GM18505 (cell line): ENCODE measurements around the gene KCNJ11.

ENCODE experiments used
- ATAC-seq: cut with Tn5 transposase; IDR thresholded peaks from one replicate; pipeline ENCODE4 v1.9.1; 2021; ENCODE audit not compliant: unreplicated experiment
- POLR2A ChIP-seq: IDR thresholded peaks from 4 replicates; pipeline ENCODE4 v1.6.1; 2011; ENCODE audit warnings: borderline replicate concordance; ENCODE audit not compliant: insufficient read depth, insufficient read length; ENCODE audit errors: extremely low read depth

Gene KCNJ11

GRCh38 chr11:17350455-17351171 lies 37.8 kb downstream of the KCNJ11 start:
- ATAC-seq, result no peak
- TF ChIP-seq POLR2A, result no peak

- ATAC-seq, result no peak
- TF ChIP-seq POLR2A, result no peak
Observed at GRCh38 chr11:17347676-17348075, 40.8 kb downstream of the KCNJ11 start.

GRCh38 chr11:17343907-17344306 lies 44.6 kb downstream of the KCNJ11 start:
- ATAC-seq, result no peak
- TF ChIP-seq POLR2A, result no peak

GRCh38 chr11:17343257-17343656 lies 45.2 kb downstream of the KCNJ11 start:
- TF ChIP-seq POLR2A, result no peak
- no peak for ATAC-seq
